IMR-90 (cell line): Measurements from ENCODE around the gene DPH3. TPM values are rescaled to one million over a fixed set of nuclear protein-coding genes. Genes with fewer than 3 reads are reported as not detected.

ENCODE experiments used
- ATAC-seq: fragments of 200-7000 bp; cut with Tn5 transposase; 2 replicates; pipeline ENCODE4 v1.9.1; 2020; ENCODE audit warnings: low read depth, mild to moderate bottlenecking, moderate library complexity
- BruUV-seq: library from RNA; stranded (reverse); fragments of 400-500 nt; replicated peaks from 2 replicates; lab custom pipeline; 2021; lab: Mats Ljungman, UMichigan
- CTCF ChIA-PET: fragments of 300-600 bp; formaldehyde crosslinking; extraction: SDS; loops from one replicate; lab custom pipeline; 2021; ENCODE audit warnings: antibody characterized with exemption; lab: Yijun Ruan, JAX
- POLR2A ChIA-PET: fragments of 300-600 bp; sonication (Branson Sonifier 250); formaldehyde crosslinking; loops from one replicate; lab custom pipeline; 2022; ENCODE audit warnings: antibody characterized with exemption; ENCODE audit not compliant: unreplicated experiment; lab: Charles Lee
- DNase-seq: peaks from one replicate; pipeline ENCODE4 v3.0.0; 2013
- H2AFZ ChIP-seq: replicated peaks from 2 replicates; pipeline ENCODE3; 2013; ENCODE audit warnings: low read length, mild to moderate bottlenecking; ENCODE audit not compliant: poor library complexity
- H2AK5ac ChIP-seq: 2 replicates; pipeline ENCODE4 v1.6.1; 2013; ENCODE audit warnings: low read depth, low read length, inconsistent platforms
- H2AK9ac ChIP-seq: replicated peaks from 2 replicates; pipeline ENCODE3; 2013; ENCODE audit warnings: mild to moderate bottlenecking, low read depth, low read length, moderate library complexity; ENCODE audit not compliant: poor library complexity
- H2BK120ac ChIP-seq: 2 replicates; pipeline ENCODE4 v1.6.1; 2013; ENCODE audit warnings: low read depth, low read length, inconsistent platforms
- H2BK15ac ChIP-seq: 3 replicates; pipeline ENCODE4 v1.6.1; 2013; ENCODE audit warnings: low read depth, low read length, inconsistent platforms
- H2BK20ac ChIP-seq: 2 replicates; pipeline ENCODE4 v1.6.1; 2013; ENCODE audit warnings: low read depth, mild to moderate bottlenecking, inconsistent platforms, low read length, moderate library complexity
- H2BK5ac ChIP-seq: 2 replicates; pipeline ENCODE4 v1.6.1; 2013; ENCODE audit warnings: mild to moderate bottlenecking, low read depth, low read length, inconsistent platforms; ENCODE audit not compliant: poor library complexity, severe bottlenecking
- H3K14ac ChIP-seq: replicated peaks from 2 replicates; pipeline ENCODE4 v1.6.1; 2013; ENCODE audit warnings: low read depth, low read length, inconsistent platforms
- H3K18ac ChIP-seq: 2 replicates; pipeline ENCODE4 v1.6.1; 2013; ENCODE audit warnings: low read depth, low read length, control low read depth
- H3K23ac ChIP-seq: 2 replicates; pipeline ENCODE4 v1.6.1; 2013; ENCODE audit warnings: low read depth, low read length, inconsistent platforms
- H3K27ac ChIP-seq: 2 replicates; pipeline ENCODE4 v1.5.1; 2013; ENCODE audit warnings: mild to moderate bottlenecking, control low read depth, low read length; ENCODE audit not compliant: insufficient read depth
- H3K27me3 ChIP-seq: 2 replicates; pipeline ENCODE4 v1.6.1; 2013; ENCODE audit warnings: low read length; ENCODE audit not compliant: control insufficient read depth, insufficient read depth
- H3K36me3 ChIP-seq: 2 replicates; pipeline ENCODE4 v1.6.1; 2013; ENCODE audit warnings: low read length, mixed read lengths; ENCODE audit not compliant: control insufficient read depth, insufficient read depth
- H3K4ac ChIP-seq: 2 replicates; pipeline ENCODE4 v1.6.1; 2013; ENCODE audit warnings: low read depth, low read length, inconsistent platforms
- H3K4me1 ChIP-seq: 2 replicates; pipeline ENCODE4 v1.6.1; 2013; ENCODE audit warnings: low read length, mixed read lengths; ENCODE audit not compliant: control insufficient read depth, insufficient read depth
- H3K4me2 ChIP-seq: 2 replicates; pipeline ENCODE4 v1.6.1; 2013; ENCODE audit warnings: low read depth, mild to moderate bottlenecking, control low read depth, low read length, moderate library complexity
- H3K4me3 ChIP-seq: 2 replicates; pipeline ENCODE4 v1.5.1; 2013; ENCODE audit warnings: low read depth, mild to moderate bottlenecking, control low read depth, low read length, moderate library complexity; ENCODE audit not compliant: insufficient read depth
- H3K56ac ChIP-seq: 2 replicates; pipeline ENCODE4 v1.6.1; 2013; ENCODE audit warnings: low read length, inconsistent platforms; ENCODE audit not compliant: insufficient read depth; ENCODE audit errors: extremely low read depth
- H3K79me1 ChIP-seq, 2 experiments: 2 replicates each; pipeline ENCODE4 v1.6.1; 2013; ENCODE audit warnings: low read length in 2 of 2, inconsistent platforms in 1 of 2, low read depth in 1 of 2
- H3K9ac ChIP-seq: 2 replicates; pipeline ENCODE4 v1.6.1; 2013; ENCODE audit warnings: low read depth, low read length, control low read depth
- H3K9me1 ChIP-seq: 2 replicates; pipeline ENCODE4 v1.6.1; 2013; ENCODE audit warnings: low read length, inconsistent platforms; ENCODE audit not compliant: insufficient read depth
- H3K9me3 ChIP-seq: 2 replicates; pipeline ENCODE4 v1.6.1; 2013; ENCODE audit warnings: low read length; ENCODE audit not compliant: control insufficient read depth, insufficient read depth
- H4K20me1 ChIP-seq: 2 replicates; pipeline ENCODE4 v1.6.1; 2013; ENCODE audit warnings: low read length, inconsistent platforms; ENCODE audit not compliant: insufficient read depth
- H4K5ac ChIP-seq: 2 replicates; pipeline ENCODE4 v1.6.1; 2013; ENCODE audit warnings: mild to moderate bottlenecking, low read depth, low read length, control low read depth
- H4K8ac ChIP-seq, 2 experiments: 2 replicates each; pipeline ENCODE4 v1.6.1; 2013; ENCODE audit warnings: low read depth in 2 of 2, low read length in 2 of 2, control low read depth in 1 of 2, inconsistent platforms in 1 of 2
- H4K91ac ChIP-seq: 2 replicates; pipeline ENCODE4 v1.6.1; 2013; ENCODE audit warnings: low read depth, low read length, inconsistent platforms; ENCODE audit not compliant: insufficient read depth
- CEBPB ChIP-seq: IDR thresholded peaks from 2 replicates; pipeline ENCODE4 v1.6.1; 2012; ENCODE audit warnings: low read depth, low read length, improper control_type of control experiment
- FOS ChIP-seq: fragments of 150-350 bp; IDR thresholded peaks from 2 replicates; pipeline ENCODE4 v1.6.1; 2016; ENCODE audit warnings: low read depth, low read length
- NFE2L2 ChIP-seq: fragments of 150-350 bp; IDR thresholded peaks from 2 replicates; pipeline ENCODE4 v1.6.1; 2016; ENCODE audit warnings: low read depth, mild to moderate bottlenecking, low read length
- WGBS, 2 experiments: methylation state at CpG; one replicate each; pipeline versions ENCODE4 v1.1.5 to v1.1.7; 2013; ENCODE audit warnings: missing lambda C conversion rate in 2 of 2; ENCODE audit not compliant: insufficient read length in 1 of 2; ENCODE audit errors: extremely low coverage in 2 of 2; 5-methylcytosine and 5-hydroxymethylcytosine counted together
- dilution Hi-C: fragments of 300-500 bp; cut with HindIII; formaldehyde crosslinking; loops from one replicate; pipeline ENCODE4 v1.14.3; 2018; ENCODE audit warnings: low sequenced_read_pairs; ENCODE audit not compliant: unreplicated experiment
- in situ Hi-C: fragments of 300-500 bp; cut with MboI; formaldehyde crosslinking; loops from 3 replicates; pipeline ENCODE4 v1.14.3; 2019; ENCODE audit warnings: low sequenced_read_pairs, inconsistent platforms, mixed read lengths
- intact Hi-C: fragments of 100-400 bp; cut with micrococcal nuclease; formaldehyde crosslinking; loops from 2 replicates; pipeline ENCODE4 v1.10.0; 2022
- polyA plus RNA-seq, 3 experiments: library from polyadenylated mRNA; depleted of rRNA; stranded (reverse); fragments of >200 nt; gene quantifications; 2 replicates each; pipeline ENCODE4 v1.2.3, GENCODE V29; 2012; ENCODE audit warnings: low replicate concordance in 1 of 3
- total RNA-seq: library from RNA; depleted of rRNA; stranded (reverse); fragments of >200 nt; gene quantifications from 2 replicates; pipeline ENCODE4 v1.2.3, GENCODE V29; 2012

DPH3 gene
- total and polyA plus RNA-seq, 2 of the 4 experiments (the other 2 are of a cell fraction): 12.9 to 32.1 TPM

DNA sequence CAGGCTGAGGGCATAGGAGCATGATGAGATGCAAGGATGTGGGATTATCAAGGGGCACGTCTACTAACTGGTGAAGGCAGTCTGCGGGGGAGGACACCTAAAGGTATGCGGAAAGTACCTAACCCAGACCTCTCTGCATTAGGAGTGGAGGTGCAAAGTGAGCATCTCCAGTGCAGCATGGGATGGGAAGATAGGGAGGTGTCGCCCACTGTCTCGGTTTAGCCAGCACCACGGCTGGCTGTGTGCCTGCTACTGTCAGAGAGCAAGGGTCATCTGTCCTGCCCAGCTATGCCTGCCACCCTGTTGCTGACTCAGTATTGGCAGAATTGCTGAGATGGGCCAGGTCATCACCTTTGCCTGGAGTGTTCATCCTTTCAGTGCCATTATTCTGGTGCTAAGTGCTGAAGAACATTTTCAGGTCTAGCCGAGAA lies 40.4 kb upstream of the DPH3 start:
- H2AFZ ChIP-seq: no peak overlapping the region
- no peak overlapping the region for H2BK20ac ChIP-seq
- no peak overlapping the region for H3K14ac ChIP-seq
- H4K91ac ChIP-seq: no peak overlapping the region
- H2BK120ac ChIP-seq: no peak overlapping the region
- 100% methylated on average over 1 of the region's 7 CpGs; no CpG with 5 or more reads in 1 of the 2 experiments for WGBS, 2 experiments
- H3K27me3 ChIP-seq: no peaks in the 10 kb centered on the region
- TF ChIP-seq NFE2L2: no peak
- TF ChIP-seq FOS: no peak
- TF ChIP-seq CEBPB: no peak
- H2AK5ac ChIP-seq: no peak overlapping the region
- dilution Hi-C loops (no loop called here), intact Hi-C loops (no loop called here), in situ Hi-C loops (loop anchor here (5.0 kb wide), 1 partner anchor 212 kb away; no protein-coding TSS in a partner anchor)
- no peak overlapping the region for H2BK5ac ChIP-seq
- H4K5ac ChIP-seq: no peak overlapping the region
- no peak overlapping the region for H2AK9ac ChIP-seq
- H3K27ac ChIP-seq: no peak overlapping the region
- H3K23ac ChIP-seq: no peak overlapping the region
- H4K20me1 ChIP-seq: no peaks in the 10 kb centered on the region
- no peaks in the 10 kb centered on the region for H3K9me3 ChIP-seq
- DNase-seq (no peak), ATAC-seq (no peak)
- H3K4me1 ChIP-seq: 0 out of 2 replicates have a peak, but pooled peaks cover 2% of the 10 kb centered on the region
- H3K4me3 ChIP-seq: no peak overlapping the region
- no peak overlapping the region for H3K4ac ChIP-seq
- H3K9ac ChIP-seq: no peak overlapping the region
- H3K36me3 ChIP-seq: peaks cover 4% of the 10 kb centered on the region; the same call in 1 of the 2 replicates
- H3K79me1 ChIP-seq: peaks cover 0 to 5% of the 10 kb centered on the region in 2 experiments; a peak in 1 of 4 replicates
- no peak overlapping the region for H3K56ac ChIP-seq
- H2BK15ac ChIP-seq: no peak overlapping the region
- H3K9me1 ChIP-seq: peaks cover 9% of the 10 kb centered on the region
- H3K4me2 ChIP-seq: no peak overlapping the region
- BruUV-seq: no TSS peak
- H3K18ac ChIP-seq: no peak overlapping the region
- ChIA-PET POLR2A (no interaction called here), CTCF (interaction anchor here (1.3 kb wide), 1 partner anchor 15 kb away, joined by 4 read pairs; no protein-coding TSS in a partner anchor)
- H4K8ac ChIP-seq: no peak overlapping the region
